ENCODE measurements around the gene INSL4.

- TF ChIP-seq CTCF (IDR thresholded peaks at IDR 0.05; ENCODE audit: insufficient read depth, low read length), result no peak
- no peak for TF ChIP-seq GABPA (IDR thresholded peaks at IDR 0.05; ENCODE audit: low read depth)
- no peak for TF ChIP-seq POLR2AphosphoS5 (IDR thresholded peaks at IDR 0.05; ENCODE audit: low read depth)
- TF ChIP-seq SPI1 (IDR thresholded peaks at IDR 0.05; ENCODE audit: borderline replicate concordance, low read depth), result no peak
Measured at GRCh38 chr9:5195463-5195862, 35.8 kb upstream of the INSL4 start.

All from HL-60 (cell line).